ENCODE results near the gene C11orf68.

C11orf68 gene

GRCh38 chr11:65906602-65907001 is 12.3 kb downstream of the C11orf68 start:
- Mint-ChIP-seq H3K4me1 (peaks cover 2% of the 10 kb centered on the region), H3K36me3 (ENCODE audit: low read depth) (no peaks in the 10 kb centered on the region), H3K27me3 (ENCODE audit: low read depth) (peaks cover 74% of the 10 kb centered on the region), H3K4me3 (no peak overlapping the region), H3K9me3 (no peaks in the 10 kb centered on the region), H3K27ac (no peak overlapping the region)
- TF ChIP-seq, protein P1, sequence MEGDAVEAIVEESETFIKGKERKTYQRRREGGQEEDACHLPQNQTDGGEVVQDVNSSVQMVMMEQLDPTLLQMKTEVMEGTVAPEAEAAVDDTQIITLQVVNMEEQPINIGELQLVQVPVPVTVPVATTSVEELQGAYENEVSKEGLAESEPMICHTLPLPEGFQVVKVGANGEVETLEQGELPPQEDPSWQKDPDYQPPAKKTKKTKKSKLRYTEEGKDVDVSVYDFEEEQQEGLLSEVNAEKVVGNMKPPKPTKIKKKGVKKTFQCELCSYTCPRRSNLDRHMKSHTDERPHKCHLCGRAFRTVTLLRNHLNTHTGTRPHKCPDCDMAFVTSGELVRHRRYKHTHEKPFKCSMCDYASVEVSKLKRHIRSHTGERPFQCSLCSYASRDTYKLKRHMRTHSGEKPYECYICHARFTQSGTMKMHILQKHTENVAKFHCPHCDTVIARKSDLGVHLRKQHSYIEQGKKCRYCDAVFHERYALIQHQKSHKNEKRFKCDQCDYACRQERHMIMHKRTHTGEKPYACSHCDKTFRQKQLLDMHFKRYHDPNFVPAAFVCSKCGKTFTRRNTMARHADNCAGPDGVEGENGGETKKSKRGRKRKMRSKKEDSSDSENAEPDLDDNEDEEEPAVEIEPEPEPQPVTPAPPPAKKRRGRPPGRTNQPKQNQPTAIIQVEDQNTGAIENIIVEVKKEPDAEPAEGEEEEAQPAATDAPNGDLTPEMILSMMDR (IDR thresholded peaks at IDR 0.05; ENCODE audit: unreplicated experiment in 3 of 3) = no peak

- Mint-ChIP-seq H3K4me3 (no peak overlapping the region), H3K27me3 (ENCODE audit: low read depth) (peaks cover 85% of the 10 kb centered on the region), H3K36me3 (ENCODE audit: low read depth) (no peaks in the 10 kb centered on the region), H3K9me3 (no peaks in the 10 kb centered on the region), H3K27ac (no peak overlapping the region), H3K4me1 (peaks cover 6% of the 10 kb centered on the region)
- TF ChIP-seq, protein P1 (IDR thresholded peaks at IDR 0.05; ENCODE audit: unreplicated experiment in 3 of 3) = no peak
These were observed 15.1 kb downstream of the C11orf68 start for GRCh38 chr11:65903715-65904114.

DNA sequence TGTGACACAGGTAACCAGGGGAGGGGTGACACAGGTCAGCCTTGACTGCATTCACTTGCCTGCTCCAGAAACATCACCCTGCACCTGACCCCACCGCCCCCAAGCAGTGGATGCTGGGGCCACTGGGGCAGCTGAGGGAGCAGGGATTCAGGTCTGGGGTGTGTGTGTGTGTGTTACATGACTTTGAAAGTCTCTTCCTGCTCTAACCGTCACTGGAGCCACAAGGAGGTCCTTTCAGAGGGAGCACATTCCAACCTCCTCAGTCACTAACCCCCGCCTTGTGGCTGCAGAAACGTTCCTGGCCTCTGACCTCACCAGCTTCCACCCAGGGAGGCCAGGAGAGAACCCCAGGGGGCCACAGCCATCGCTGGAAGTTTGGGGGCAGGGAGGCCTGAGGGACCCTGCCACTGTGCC is 15.8 kb downstream of the C11orf68 start:
- Mint-ChIP-seq H3K4me3 (no peak overlapping the region), H3K27ac (no peak overlapping the region), H3K4me1 (peaks cover 8% of the 10 kb centered on the region), H3K36me3 (ENCODE audit: low read depth) (no peaks in the 10 kb centered on the region), H3K27me3 (ENCODE audit: low read depth) (peaks cover 85% of the 10 kb centered on the region), H3K9me3 (no peaks in the 10 kb centered on the region)
- TF ChIP-seq, protein P1 (IDR thresholded peaks at IDR 0.05; ENCODE audit: unreplicated experiment in 3 of 3) = no peak

GRCh38 chr11:65900899-65901180 is 18.0 kb downstream of the C11orf68 start:
- Mint-ChIP-seq H3K9me3 (no peaks in the 10 kb centered on the region), H3K4me1 (peaks cover 8% of the 10 kb centered on the region), H3K27ac (no peak overlapping the region), H3K4me3 (peak overlapping the region; percentile 71 to 75 (median 74)), H3K36me3 (ENCODE audit: low read depth) (no peaks in the 10 kb centered on the region), H3K27me3 (ENCODE audit: low read depth) (peaks cover 91% of the 10 kb centered on the region)
- TF ChIP-seq, protein P1 (IDR thresholded peaks at IDR 0.05; ENCODE audit: unreplicated experiment in 3 of 3) = no peak

GRCh38 chr11:65900125-65900898 is 18.6 kb downstream of the C11orf68 start, which contains the start of gene FOSL1:
Gene FOSL1 (minus strand): TSS chr11:65900388. CDS start chr11:65900339, 49 bp downstream.
- peak within 1 kb of the TSS; percentile 71 to 75 (median 74) for H3K4me3 Mint-ChIP-seq
- TF ChIP-seq, protein P1 (IDR thresholded peaks at IDR 0.05; ENCODE audit: unreplicated experiment in 3 of 3) = no peak
- peaks cover 93% of the 10 kb centered on the region for H3K27me3 Mint-ChIP-seq (ENCODE audit: low read depth)
- no peaks in the 10 kb centered on the region for H3K9me3 Mint-ChIP-seq
- no peak within 1 kb of the TSS for H3K27ac Mint-ChIP-seq
- H3K36me3 Mint-ChIP-seq (ENCODE audit: low read depth) = no peaks in the 10 kb centered on the region
- H3K4me1 Mint-ChIP-seq = peaks cover 8% of the 10 kb centered on the region
